ENCODE results near the gene ERMARD.

The ERMARD gene

DNA sequence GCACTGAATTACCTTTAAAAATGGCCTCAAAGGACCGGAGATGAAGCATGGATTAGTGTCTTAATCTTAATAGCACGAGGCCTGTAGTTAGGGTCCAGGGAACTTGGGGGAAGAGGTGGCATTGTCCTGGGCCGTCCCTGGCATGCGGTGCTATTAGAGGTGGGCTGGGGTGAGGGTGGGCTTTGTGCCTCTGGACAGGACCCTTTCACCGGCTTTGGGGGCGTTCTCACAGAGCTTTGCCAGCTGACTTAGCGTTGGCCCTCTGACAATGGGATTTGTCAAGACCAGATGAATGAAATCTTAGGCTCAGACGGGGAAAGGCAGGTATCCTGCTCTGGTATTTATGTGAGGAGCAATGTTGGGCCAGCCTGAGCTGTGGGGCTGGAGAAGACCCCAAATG, 59.6 kb downstream of the ERMARD start:
- TF ChIP-seq EP300 (IDR thresholded peaks at IDR 0.05; ENCODE audit: borderline replicate concordance) (no peak), TAF1 (IDR thresholded peaks at IDR 0.05; ENCODE audit: low read depth) (no peak), NFIC (IDR thresholded peaks at IDR 0.05) (no peak), TCF12 (IDR thresholded peaks at IDR 0.05; ENCODE audit: low read depth) (no peak), YY1 (IDR thresholded peaks at IDR 0.05; ENCODE audit: low read depth) (no peak), CREB1 (IDR thresholded peaks at IDR 0.05; ENCODE audit: low read depth) (no peak), FOXM1 (IDR thresholded peaks at IDR 0.05; ENCODE audit: borderline replicate concordance, low read depth) (no peak), EGR1 (IDR thresholded peaks at IDR 0.05) (no peak), CEBPB (IDR thresholded peaks at IDR 0.05) (no peak), ZBTB7A (IDR thresholded peaks at IDR 0.05; ENCODE audit: low read depth) (no peak), TEAD4 (IDR thresholded peaks at IDR 0.05) (no peak), RAD21 (IDR thresholded peaks at IDR 0.05; ENCODE audit: low read depth) (no peak)
- TF ChIP-seq, protein P1, sequence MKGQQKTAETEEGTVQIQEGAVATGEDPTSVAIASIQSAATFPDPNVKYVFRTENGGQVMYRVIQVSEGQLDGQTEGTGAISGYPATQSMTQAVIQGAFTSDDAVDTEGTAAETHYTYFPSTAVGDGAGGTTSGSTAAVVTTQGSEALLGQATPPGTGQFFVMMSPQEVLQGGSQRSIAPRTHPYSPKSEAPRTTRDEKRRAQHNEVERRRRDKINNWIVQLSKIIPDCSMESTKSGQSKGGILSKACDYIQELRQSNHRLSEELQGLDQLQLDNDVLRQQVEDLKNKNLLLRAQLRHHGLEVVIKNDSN (IDR thresholded peaks at IDR 0.05), result no peak
- TF ChIP-seq, protein P2, sequence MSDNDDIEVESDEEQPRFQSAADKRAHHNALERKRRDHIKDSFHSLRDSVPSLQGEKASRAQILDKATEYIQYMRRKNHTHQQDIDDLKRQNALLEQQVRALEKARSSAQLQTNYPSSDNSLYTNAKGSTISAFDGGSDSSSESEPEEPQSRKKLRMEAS (IDR thresholded peaks at IDR 0.05), result no peak
- TF ChIP-seq, protein P3, sequence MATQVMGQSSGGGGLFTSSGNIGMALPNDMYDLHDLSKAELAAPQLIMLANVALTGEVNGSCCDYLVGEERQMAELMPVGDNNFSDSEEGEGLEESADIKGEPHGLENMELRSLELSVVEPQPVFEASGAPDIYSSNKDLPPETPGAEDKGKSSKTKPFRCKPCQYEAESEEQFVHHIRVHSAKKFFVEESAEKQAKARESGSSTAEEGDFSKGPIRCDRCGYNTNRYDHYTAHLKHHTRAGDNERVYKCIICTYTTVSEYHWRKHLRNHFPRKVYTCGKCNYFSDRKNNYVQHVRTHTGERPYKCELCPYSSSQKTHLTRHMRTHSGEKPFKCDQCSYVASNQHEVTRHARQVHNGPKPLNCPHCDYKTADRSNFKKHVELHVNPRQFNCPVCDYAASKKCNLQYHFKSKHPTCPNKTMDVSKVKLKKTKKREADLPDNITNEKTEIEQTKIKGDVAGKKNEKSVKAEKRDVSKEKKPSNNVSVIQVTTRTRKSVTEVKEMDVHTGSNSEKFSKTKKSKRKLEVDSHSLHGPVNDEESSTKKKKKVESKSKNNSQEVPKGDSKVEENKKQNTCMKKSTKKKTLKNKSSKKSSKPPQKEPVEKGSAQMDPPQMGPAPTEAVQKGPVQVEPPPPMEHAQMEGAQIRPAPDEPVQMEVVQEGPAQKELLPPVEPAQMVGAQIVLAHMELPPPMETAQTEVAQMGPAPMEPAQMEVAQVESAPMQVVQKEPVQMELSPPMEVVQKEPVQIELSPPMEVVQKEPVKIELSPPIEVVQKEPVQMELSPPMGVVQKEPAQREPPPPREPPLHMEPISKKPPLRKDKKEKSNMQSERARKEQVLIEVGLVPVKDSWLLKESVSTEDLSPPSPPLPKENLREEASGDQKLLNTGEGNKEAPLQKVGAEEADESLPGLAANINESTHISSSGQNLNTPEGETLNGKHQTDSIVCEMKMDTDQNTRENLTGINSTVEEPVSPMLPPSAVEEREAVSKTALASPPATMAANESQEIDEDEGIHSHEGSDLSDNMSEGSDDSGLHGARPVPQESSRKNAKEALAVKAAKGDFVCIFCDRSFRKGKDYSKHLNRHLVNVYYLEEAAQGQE (IDR thresholded peaks at IDR 0.05; ENCODE audit: low read depth), result no peak

DNA sequence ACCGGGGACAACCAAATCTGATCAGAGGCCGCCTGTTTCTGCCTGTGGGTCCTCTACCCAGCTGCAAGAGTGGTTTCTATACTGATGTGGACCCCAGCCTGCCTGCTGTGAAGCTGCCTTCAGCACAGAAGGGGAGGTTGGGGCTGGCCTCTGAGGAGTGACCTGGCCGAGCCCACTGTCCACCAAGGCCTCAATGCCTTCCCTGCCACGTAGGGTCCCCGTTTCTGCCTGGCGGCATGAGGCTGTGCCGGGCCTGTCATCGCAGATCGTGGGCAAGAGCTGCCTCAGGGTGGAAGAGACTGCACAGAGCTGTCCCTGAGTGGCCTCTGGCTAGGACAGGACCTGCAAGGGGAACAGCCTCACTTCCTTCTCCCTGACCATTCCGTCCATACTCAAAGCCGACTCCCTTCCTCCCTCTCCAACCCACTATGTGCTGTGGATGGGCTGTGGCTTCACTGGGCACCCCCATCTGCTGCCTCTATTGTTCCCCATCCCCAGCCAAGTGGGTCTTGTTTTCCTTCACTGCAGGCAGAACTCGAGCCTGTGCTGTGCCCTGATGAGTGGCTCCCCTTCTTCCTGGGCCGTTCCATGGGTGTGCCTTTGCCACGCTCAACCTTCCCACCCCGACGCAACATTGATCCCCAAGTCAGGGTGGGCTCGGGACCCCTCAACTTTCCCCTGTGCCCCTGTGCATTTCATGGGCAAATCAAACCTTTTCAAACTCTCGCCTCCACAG, 60.3 kb downstream of the ERMARD start:
- TF ChIP-seq ZBTB7A (IDR thresholded peaks at IDR 0.05; ENCODE audit: low read depth), result no peak
- TF ChIP-seq TCF12 (IDR thresholded peaks at IDR 0.05; ENCODE audit: low read depth), result no peak
- no peak for TF ChIP-seq CEBPB (IDR thresholded peaks at IDR 0.05)
- TF ChIP-seq RAD21 (IDR thresholded peaks at IDR 0.05; ENCODE audit: low read depth), result no peak
- TF ChIP-seq, protein P2 (IDR thresholded peaks at IDR 0.05), result no peak
- no peak for TF ChIP-seq TEAD4 (IDR thresholded peaks at IDR 0.05)
- no peak for TF ChIP-seq FOXM1 (IDR thresholded peaks at IDR 0.05; ENCODE audit: borderline replicate concordance, low read depth)
- no peak for TF ChIP-seq TAF1 (IDR thresholded peaks at IDR 0.05; ENCODE audit: low read depth)
- no peak for TF ChIP-seq CREB1 (IDR thresholded peaks at IDR 0.05; ENCODE audit: low read depth)
- TF ChIP-seq, protein P3 (IDR thresholded peaks at IDR 0.05; ENCODE audit: low read depth), result no peak
- TF ChIP-seq YY1 (IDR thresholded peaks at IDR 0.05; ENCODE audit: low read depth), result no peak
- TF ChIP-seq NFIC (IDR thresholded peaks at IDR 0.05), result no peak
- TF ChIP-seq EP300 (IDR thresholded peaks at IDR 0.05; ENCODE audit: borderline replicate concordance), result no peak
- TF ChIP-seq, protein P1 (IDR thresholded peaks at IDR 0.05), result no peak
- TF ChIP-seq EGR1 (IDR thresholded peaks at IDR 0.05), result no peak

DNA sequence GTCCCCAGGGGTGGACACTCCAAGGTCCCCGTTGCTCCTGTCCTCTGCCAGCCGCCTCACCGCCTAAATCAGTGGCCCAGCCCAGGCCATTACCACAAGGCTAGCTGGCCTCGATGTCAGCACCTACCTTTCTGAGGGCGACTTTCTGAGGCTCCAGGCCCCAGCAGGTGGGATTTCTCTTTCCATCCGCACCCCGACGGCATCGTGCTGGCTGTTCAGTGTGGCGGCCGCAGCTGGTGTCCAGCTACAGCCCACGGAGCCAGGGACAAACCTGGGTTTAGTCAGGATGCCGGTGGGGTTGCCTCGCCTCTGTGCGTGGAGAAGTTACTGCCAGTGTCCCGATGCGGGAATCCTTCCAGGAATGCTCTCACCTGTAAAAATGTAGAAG, 60.8 kb downstream of the ERMARD start:
- TF ChIP-seq NFIC (IDR thresholded peaks at IDR 0.05) (no peak), CREB1 (IDR thresholded peaks at IDR 0.05; ENCODE audit: low read depth) (no peak), RAD21 (IDR thresholded peaks at IDR 0.05; ENCODE audit: low read depth) (no peak), EP300 (IDR thresholded peaks at IDR 0.05; ENCODE audit: borderline replicate concordance) (no peak), FOXM1 (IDR thresholded peaks at IDR 0.05; ENCODE audit: borderline replicate concordance, low read depth) (no peak), TAF1 (IDR thresholded peaks at IDR 0.05; ENCODE audit: low read depth) (no peak), TCF12 (IDR thresholded peaks at IDR 0.05; ENCODE audit: low read depth) (no peak), TEAD4 (IDR thresholded peaks at IDR 0.05) (no peak)
- TF ChIP-seq, protein P1 (IDR thresholded peaks at IDR 0.05), result no peak
- TF ChIP-seq, protein P3 (IDR thresholded peaks at IDR 0.05; ENCODE audit: low read depth), result no peak

Measured in Ishikawa (cell line).